Sigmoid colon (tissue), 7 donors: Measurements from ENCODE around the gene CIZ1. TPM values are rescaled to one million over a fixed set of nuclear protein-coding genes. Genes with fewer than 3 reads are reported as not detected.
"Not testable (repeated sequence)": the region's sequence is repeated elsewhere in the genome, so short reads cannot be mapped to it uniquely, and the experiment has no call there.

Experiments used
- DNase-seq: peaks from one replicate; pipeline ENCODE4 v3.0.0-alpha.2; 2019
- H3K27ac ChIP-seq, 4 donors: fragments of 200-600 bp; sonication (generic); one replicate each; pipeline ENCODE4 v1.5.1; 2016 to 2019; ENCODE audit warnings: mild to moderate bottlenecking in 1 of 4
- H3K27me3 ChIP-seq, 3 donors: fragments of 200-600 bp; sonication (generic); one replicate each; pipeline ENCODE4 v1.5.1; 2019; ENCODE audit warnings: mild to moderate bottlenecking in 1 of 3
- H3K36me3 ChIP-seq, 4 donors: fragments of 200-600 bp; sonication (generic); one replicate each; pipeline ENCODE4 v1.5.1; 2016 to 2019
- H3K4me1 ChIP-seq, 4 donors: fragments of 200-600 bp; sonication (generic); one replicate each; pipeline ENCODE4 v1.5.1; 2017 to 2019
- H3K4me3 ChIP-seq, 4 donors: fragments of 200-600 bp; sonication (generic); one replicate each; pipeline ENCODE4 v1.5.1; 2017 to 2019; ENCODE audit warnings: mild to moderate bottlenecking in 2 of 4, moderate library complexity in 1 of 4
- H3K9me3 ChIP-seq, 4 donors: fragments of 200-600 bp in 3 of 4; sonication (generic) in 3 of 4; one replicate each; pipeline versions ENCODE4 v1.5.1 to v1.6.1; 2013 to 2019
- EP300 ChIP-seq, 4 donors: sonication (generic); formaldehyde crosslinking; IDR thresholded peaks; one replicate each; pipeline ENCODE4 v1.6.1; 2017; ENCODE audit warnings: antibody characterized with exemption in 4 of 4
- POLR2A ChIP-seq, 2 donors: fragments of 450-650 bp; IDR thresholded peaks; one replicate each; pipeline ENCODE4 v1.6.1; 2016; ENCODE audit warnings: antibody characterized with exemption in 2 of 2, mild to moderate bottlenecking in 2 of 2, moderate library complexity in 2 of 2
- POLR2AphosphoS5 ChIP-seq, 4 donors: sonication (generic); formaldehyde crosslinking; IDR thresholded peaks; one replicate each; pipeline ENCODE4 v1.6.1; 2017; ENCODE audit warnings: antibody characterized with exemption in 4 of 4
- WGBS, 2 donors: extraction: QIAGEN DNeasy Blood & Tissue Kit; methylation state at CpG; one replicate each; pipeline ENCODE4 v1.1.7; 2013; 5-methylcytosine and 5-hydroxymethylcytosine counted together
- intact Hi-C: fragments of 100-400 bp; cut with DNase I; formaldehyde crosslinking; loops from one replicate; pipeline ENCODE4 v1.15.1; 2023
- polyA plus RNA-seq, 3 donors: library from polyadenylated mRNA; stranded (reverse); fragments of 200-250 nt; gene quantifications; one replicate each; pipeline ENCODE4 v1.2.3, GENCODE V29; 2013
- total RNA-seq, 4 donors: library from RNA; depleted of rRNA; stranded (reverse); fragments of >200 nt; gene quantifications; one replicate each; pipeline ENCODE4 v1.1.0, GENCODE V29; 2016
- TF ChIP-seq, protein P1 (sequence below), 4 experiments: fragments of 450-650 bp in 3 of 4; fragments of 200-600 bp in 1 of 4; IDR thresholded peaks; one replicate each; pipeline ENCODE4 v1.5.1; 2016 to 2019; ENCODE audit warnings: antibody characterized with exemption in 4 of 4, mild to moderate bottlenecking in 3 of 4, moderate library complexity in 2 of 4
- donor health status: healthy with polysubstance abuse.
- donor health status: Bipolar disorder and iron deficiency.
- donor health status: healthy.

Gene CIZ1
- total and polyA plus RNA-seq, 7 donors, result 25.7 to 116 (median 60.2) TPM

DNA sequence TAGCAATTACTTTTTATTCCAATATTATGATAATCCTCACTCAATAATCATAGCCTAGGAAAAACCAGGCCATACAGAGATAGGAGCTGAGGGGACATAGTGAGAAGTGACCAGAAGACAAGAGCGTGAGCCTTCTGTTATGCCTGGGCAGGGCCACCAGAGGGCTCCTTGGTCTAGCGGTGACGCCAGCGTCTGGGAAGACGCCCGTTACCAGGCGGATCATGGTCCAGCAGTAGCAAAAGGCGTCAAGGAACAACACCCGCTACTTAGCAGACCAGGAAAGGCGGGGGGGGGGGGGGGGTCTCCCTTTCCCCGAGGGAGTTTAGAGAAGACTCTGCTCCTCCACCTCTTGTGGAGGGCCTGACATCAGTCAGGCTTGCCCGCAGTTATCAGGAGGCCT lies 9.9 kb downstream of the CIZ1 start:
- H3K27me3 ChIP-seq, H3K4me3 ChIP-seq, H3K4me1 ChIP-seq, intact Hi-C loops, H3K9me3 ChIP-seq: not testable (repeated sequence)
- 69 to 71% methylated on average over 12 of the region's 12 CpGs for whole genome bisulfite sequencing, 2 donors
- Histone ChIP-seq H3K36me3 (peaks cover 32 to 91% (median 58%) of the 10 kb centered on the region in 4 donors), H3K27ac (peak overlapping the region in 1 of 4 donors; percentile 34)
- TF ChIP-seq, protein P1, sequence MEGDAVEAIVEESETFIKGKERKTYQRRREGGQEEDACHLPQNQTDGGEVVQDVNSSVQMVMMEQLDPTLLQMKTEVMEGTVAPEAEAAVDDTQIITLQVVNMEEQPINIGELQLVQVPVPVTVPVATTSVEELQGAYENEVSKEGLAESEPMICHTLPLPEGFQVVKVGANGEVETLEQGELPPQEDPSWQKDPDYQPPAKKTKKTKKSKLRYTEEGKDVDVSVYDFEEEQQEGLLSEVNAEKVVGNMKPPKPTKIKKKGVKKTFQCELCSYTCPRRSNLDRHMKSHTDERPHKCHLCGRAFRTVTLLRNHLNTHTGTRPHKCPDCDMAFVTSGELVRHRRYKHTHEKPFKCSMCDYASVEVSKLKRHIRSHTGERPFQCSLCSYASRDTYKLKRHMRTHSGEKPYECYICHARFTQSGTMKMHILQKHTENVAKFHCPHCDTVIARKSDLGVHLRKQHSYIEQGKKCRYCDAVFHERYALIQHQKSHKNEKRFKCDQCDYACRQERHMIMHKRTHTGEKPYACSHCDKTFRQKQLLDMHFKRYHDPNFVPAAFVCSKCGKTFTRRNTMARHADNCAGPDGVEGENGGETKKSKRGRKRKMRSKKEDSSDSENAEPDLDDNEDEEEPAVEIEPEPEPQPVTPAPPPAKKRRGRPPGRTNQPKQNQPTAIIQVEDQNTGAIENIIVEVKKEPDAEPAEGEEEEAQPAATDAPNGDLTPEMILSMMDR (IDR thresholded peaks at IDR 0.05), result peak; percentile 9 to 54 (median 38)
- DNase-seq, result peak; percentile 85

- intact Hi-C loops, result no loop called here
- no peaks in the 10 kb centered on the region for H3K27me3 ChIP-seq
- TF ChIP-seq POLR2A (IDR thresholded peaks at IDR 0.05), result no peak
- WGBS, 2 donors, result 98 to 99% methylated on average over 8 of the region's 8 CpGs
- H3K27ac ChIP-seq, result no peak overlapping the region
- DNase-seq, result no peak
- H3K36me3 ChIP-seq, result peaks cover 42 to 91% (median 62%) of the 10 kb centered on the region in 4 donors
- no peak overlapping the region for H3K4me3 ChIP-seq
- no peaks in the 10 kb centered on the region for H3K9me3 ChIP-seq
- peaks cover 0 to 3% (median 0%) of the 10 kb centered on the region in 4 donors for H3K4me1 ChIP-seq
These were observed 10.9 kb downstream of the CIZ1 start for GRCh38 chr9:128180447-128180846.

GRCh38 chr9:128180001-128180400 lies 11.4 kb downstream of the CIZ1 start:
- H3K4me3 ChIP-seq, result no peak overlapping the region
- intact Hi-C loops, result no loop called here
- peaks cover 0 to 3% (median 0%) of the 10 kb centered on the region in 4 donors for H3K4me1 ChIP-seq
- no peak overlapping the region for H3K27ac ChIP-seq
- H3K9me3 ChIP-seq, result no peaks in the 10 kb centered on the region
- WGBS, 2 donors, result 97 to 98% methylated on average over 8 of the region's 8 CpGs
- no peaks in the 10 kb centered on the region for H3K27me3 ChIP-seq
- DNase-seq, result no peak
- TF ChIP-seq, protein P1 (IDR thresholded peaks at IDR 0.05), result no peak
- TF ChIP-seq EP300 (IDR thresholded peaks at IDR 0.05) (no peak), POLR2A (IDR thresholded peaks at IDR 0.05) (no peak), POLR2AphosphoS5 (IDR thresholded peaks at IDR 0.05) (no peak)
- peaks cover 44 to 91% (median 60%) of the 10 kb centered on the region in 4 donors for H3K36me3 ChIP-seq

DNA sequence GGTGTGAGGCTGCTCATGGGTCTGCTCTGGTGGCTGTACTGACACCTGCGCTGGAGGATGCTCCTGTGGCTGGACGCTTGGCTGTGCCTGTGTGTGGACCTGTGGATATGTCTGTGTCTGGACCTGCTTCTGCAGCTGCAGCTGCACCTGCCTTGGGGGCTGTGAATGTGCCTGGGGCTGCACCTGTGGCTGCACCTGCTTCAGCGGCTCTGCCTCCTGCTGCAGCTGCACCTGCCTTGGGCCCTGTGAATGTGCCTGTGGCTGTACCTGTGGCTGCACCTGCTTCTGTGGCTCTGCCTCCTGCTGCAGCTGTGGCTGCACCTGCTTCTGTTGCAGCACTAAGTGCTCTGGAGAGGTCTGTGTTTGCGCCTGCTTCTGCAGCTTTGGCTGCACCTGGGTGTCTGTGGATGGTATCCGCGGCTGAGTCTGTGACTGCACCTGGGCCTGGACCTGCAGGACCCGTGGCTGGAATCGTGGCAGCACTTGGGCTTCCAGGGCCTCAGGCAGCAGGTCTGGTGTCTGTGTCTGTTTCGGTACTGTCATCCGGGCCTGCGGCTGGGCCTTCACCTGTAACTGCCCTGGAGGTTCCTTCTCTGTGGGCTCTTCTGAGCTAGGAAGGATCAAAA lies 12.5 kb downstream of the CIZ1 start:
- H3K27me3 ChIP-seq, result no peaks in the 10 kb centered on the region
- no peaks in the 10 kb centered on the region for H3K9me3 ChIP-seq
- H3K27ac ChIP-seq, result no peak overlapping the region
- DNase-seq, result no peak
- intact Hi-C loops, result no loop called here
- H3K4me1 ChIP-seq, result peaks cover 0 to 3% (median 0%) of the 10 kb centered on the region in 4 donors
- TF ChIP-seq EP300 (IDR thresholded peaks at IDR 0.05) (no peak), POLR2AphosphoS5 (IDR thresholded peaks at IDR 0.05) (no peak), POLR2A (IDR thresholded peaks at IDR 0.05) (no peak)
- TF ChIP-seq, protein P1 (IDR thresholded peaks at IDR 0.05), result no peak
- H3K4me3 ChIP-seq, result no peak overlapping the region
- peaks cover 44 to 91% (median 63%) of the 10 kb centered on the region in 4 donors for H3K36me3 ChIP-seq
- 98% methylated on average over 11 of the region's 11 CpGs for WGBS, 2 donors

DNA sequence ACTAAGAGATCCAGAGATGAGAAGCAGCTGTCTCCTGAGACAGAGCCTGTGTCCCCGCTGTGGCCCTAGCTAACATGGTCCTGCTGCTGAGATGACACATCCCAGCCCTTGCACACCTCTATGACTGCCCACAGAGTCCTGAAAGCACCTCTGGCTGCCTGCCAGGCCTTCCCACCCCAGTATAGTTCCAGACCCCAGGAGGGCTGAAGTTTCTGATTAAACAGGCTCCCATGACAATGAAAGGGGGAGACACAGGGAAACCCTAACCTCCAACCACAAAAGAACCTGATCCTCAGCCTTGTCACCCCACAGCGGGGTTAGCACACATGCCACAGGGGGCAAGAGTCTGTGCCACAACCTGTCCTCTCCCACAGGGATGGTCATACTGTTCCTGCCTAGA lies 15.6 kb downstream of the CIZ1 start:
- Histone ChIP-seq H3K27ac (peak overlapping the region in 2 of 4 donors; percentile 12 to 59), H3K4me1 (no peaks in the 10 kb centered on the region), H3K9me3 (no peaks in the 10 kb centered on the region), H3K36me3 (peaks cover 43 to 87% (median 56%) of the 10 kb centered on the region in 4 donors), H3K4me3 (no peak overlapping the region), H3K27me3 (no peaks in the 10 kb centered on the region)
- intact Hi-C loops, result no loop called here
- 95 to 96% methylated on average over 2 of the region's 2 CpGs for WGBS, 2 donors
- DNase-seq, result no peak
- TF ChIP-seq POLR2A (IDR thresholded peaks at IDR 0.05) (no peak), POLR2AphosphoS5 (IDR thresholded peaks at IDR 0.05) (no peak), EP300 (IDR thresholded peaks at IDR 0.05) (no peak)
- TF ChIP-seq, protein P1 (IDR thresholded peaks at IDR 0.05), result no peak
